Activated CD4-positive, alpha-beta T cell treated with anti-CD3 and anti-CD28 coated beads, Interleukin-10, Interleukin-2, amounts not matched to agents 100 ng/mL and 50 ng/mL, durations not matched to agents 16 hours and 8 hours (primary cell): Measurements from ENCODE around the gene GDI1.
"Not testable (repeated sequence)": the region's sequence is repeated elsewhere in the genome, so short reads cannot be mapped to it uniquely, and the experiment has no call there.

ENCODE experiments used
- DNase-seq: peaks from one replicate; pipeline ENCODE4 v3.0.0-alpha.2; 2020

GDI1 gene

DNA sequence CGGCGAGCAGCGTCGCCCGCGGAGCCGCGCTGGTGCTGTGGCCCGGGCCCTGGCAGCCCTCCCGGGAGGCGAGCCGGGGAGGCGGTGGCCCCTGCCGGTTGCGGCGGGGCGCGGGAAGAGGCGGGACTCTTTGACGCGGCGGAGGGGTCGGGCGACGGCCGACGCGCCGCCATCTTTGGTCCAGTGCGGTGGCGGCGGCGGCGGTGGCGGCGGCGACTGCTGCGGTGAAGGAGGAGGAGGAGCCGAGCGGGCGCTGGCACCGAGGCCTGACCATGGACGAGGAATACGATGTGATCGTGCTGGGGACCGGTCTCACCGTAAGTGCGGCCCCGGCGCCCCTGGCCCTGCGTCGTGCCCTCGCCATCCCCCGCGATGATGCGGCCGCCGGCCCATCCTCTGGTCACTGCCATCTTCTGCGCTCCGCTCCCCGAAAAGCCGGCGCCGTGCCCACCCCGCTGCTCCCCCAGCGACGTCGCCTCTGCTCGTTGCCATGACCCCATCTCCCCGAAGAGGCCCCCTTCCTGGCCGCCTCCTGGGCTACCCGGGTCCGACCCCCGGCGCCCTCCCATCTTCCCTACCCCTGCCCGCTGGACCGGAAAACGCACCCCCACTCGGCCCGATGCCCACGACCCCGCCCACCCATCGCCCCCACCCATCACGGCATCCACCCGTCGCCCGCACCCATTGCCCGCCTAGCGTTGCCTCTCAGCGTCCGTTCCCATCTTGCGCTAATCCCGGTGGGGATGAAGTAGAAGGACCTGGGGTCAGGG lies at the start of gene GDI1:
Gene GDI1 (plus strand): TSS at position 172 of the 770 bp plus-strand sequence. CDS start 101 bp downstream, at position 273.
- peak; percentile 53 for DNase-seq

DNA sequence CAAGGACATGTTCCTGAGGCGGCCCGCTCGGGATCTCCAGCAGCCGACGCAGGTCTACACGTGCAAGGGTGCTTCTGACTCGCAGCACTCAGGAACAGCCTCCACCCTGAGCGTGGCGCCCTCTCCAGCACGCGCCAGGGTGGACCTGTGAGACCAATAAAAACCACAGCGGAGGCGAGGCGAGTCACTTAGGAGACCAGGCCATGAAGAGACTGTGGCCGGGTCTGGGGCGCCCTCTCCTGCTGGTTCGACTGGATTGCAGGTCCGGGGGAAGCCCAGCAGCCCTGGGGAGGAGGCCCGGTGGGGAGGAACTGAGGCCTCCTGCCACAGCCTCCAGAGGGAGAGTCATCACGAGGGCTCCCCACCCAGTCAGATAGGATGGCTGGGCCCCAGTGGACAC lies 48.9 kb upstream of the GDI1 start:
- DNase-seq, result not testable (repeated sequence)

DNA sequence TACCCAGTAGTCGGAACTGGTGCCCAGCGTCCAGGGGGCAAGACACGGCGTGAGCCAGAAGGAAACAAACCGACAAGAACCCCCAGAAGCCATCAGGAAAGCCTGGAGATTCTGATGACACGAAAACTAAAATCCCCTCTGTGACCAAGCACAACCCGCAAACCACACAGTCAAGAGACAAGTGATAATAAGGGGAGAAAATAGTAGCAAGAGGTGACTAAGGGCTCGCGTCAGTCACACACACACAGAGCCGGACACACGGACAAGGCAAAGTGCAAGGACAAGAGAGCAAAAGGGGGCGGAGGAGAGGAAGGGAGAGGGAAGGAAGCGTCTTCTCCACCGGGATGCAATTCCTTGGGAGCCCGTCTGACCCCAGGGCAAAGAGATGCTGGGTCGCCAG lies 48.3 kb upstream of the GDI1 start:
- not testable (repeated sequence) for DNase-seq

DNA sequence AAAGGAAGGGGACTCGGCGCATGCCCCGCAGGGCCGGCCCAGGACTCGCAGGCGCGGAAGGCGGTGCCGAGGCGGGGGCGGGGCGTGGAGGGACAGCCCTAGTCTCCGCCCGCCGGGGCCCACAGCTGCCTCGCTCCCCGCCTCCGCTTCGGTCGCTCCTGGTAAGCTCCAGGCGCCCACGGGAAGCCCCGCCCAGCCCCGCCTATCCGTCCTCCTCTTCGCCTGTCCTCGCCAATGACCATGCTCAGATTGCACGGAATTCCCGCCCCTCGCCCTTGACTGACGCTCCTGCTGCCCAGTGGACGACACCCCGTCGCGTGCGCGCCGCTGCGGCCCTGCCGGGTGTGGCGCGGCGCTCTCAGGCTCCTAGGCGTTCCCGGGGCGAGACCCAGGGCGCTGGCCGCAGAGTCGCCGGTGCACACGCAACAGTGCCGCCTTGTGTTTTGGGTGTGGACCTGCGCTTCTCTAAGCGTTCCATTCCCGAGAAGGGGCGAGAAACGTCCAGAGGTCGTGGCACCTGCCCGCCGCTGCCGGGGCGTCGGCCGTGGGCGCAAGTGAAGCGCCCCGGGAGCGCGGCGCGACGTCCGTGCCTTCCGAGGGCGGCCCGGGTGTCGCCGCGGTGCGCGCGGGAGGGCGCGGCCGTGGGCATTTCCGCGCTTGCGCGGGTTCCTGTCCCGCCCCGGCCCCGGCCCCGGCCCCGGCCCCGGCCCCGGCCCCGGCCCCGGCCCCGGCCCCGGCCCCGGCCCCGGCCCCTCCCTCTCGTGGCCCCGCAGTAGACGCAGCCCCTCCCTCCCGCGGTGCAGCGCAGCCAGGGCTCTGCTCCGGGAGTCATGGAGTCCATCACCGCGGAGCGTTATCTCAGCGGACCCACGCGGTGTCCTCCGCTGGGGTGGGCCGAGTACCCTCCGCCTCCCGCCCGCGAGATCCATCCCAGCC lies 46.9 kb upstream of the GDI1 start:
- DNase-seq, result not testable (repeated sequence)

DNA sequence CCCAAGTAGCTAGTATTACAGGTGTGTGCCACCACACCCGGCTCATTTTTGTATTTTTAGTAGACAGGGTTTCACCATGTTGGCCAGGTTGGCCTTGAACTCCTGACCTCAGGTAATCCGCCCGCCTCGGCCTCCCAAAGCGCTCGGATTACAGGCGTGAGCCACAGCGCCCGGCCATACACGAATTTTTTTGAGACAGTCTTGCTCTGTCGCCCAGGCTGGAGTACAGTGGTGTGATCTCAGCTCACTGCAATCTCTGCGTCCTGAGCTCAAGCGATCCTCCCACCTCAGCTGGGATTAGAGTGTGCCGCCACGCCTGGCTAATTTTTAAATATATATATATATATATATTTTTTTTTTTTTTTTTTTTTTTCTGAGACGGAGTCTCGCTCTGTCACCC lies 40.6 kb upstream of the GDI1 start:
- not testable (repeated sequence) for DNase-seq

DNA sequence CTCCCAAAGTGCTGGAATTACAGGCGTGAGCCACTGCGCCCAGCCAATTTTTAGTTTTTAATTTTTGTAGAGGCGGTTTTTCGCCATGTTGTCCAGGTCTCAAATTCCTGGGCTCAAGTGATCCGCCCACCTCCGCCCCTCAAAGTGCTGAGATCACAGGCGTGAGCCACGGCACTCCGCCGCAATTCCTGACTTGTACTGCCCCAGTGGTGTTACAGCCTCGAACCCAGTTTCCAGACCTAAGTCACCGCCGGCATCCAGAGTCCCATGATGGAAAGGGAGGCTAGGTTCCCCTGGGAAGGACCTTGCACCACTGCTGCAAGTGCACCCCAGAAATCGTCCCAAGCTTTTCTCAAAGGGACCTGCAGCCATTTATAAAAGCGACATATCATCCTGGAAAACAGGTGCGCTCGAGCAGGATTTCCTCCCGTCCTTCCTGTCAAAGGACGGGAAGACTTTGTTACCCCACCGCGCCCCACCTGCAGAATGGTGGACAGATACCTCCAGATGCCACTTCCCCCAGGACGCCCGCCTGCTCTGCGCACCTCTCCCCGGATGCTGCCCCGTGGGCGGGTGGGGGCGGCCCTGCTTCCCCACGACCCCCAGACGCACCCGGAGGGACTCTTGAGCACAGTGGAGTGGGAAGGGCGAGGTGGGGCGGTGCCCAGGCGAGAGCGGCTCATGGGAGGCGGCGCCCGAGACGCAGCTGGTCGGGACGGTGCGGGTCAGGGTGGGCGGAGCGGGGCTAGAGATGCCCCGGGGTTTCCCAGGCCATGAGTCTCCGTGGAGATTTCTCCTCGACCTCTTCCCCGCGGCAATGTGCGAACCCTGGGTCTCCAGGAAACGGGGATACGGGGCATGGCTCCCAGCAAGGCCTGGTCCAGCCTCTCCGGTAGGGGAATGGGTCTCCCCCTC lies 39.7 kb upstream of the GDI1 start:
- DNase-seq, result peak; percentile 81

DNA sequence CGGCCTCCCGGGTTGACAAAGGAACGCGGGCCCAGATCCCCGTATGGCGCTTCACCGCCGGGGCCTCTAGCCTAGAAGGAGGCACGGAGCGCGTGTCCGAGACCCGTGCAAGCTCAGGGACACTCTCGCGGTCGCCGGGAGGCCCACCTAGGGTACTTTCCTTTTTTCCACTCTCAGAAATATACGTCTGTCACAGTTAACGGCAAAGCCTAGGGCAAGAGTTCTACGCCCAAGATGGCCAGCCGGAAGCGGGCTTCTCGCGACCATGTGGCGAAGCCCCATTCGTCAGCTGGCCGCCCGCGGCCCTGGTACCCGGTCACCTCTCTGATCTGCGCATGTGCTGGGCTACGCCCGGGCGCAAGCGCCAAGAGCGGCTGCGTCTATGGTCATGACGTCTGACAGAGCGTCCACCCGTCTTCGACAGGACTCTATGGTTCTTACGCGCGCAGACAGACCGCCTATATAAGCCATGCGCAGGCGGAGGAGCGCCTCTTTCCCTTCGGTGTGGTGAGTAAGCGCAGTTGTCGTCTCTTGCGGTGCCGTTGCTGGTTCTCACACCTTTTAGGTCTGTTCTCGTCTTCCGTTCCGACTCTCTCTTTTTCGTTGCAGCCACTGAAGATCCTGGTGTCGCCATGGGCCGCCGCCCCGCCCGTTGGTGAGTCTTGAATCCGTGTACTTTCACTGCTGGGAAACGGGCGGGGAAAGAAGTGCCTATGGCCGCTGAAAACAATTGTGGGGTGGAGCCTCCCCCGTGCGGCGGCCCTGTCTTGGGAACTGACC lies 38.9 kb upstream of the GDI1 start, which contains the start of gene RPL10:
Gene RPL10 (plus strand): TSS at position 490 of the 780 bp plus-strand sequence. CDS start 143 bp downstream, at position 633.
- DNase-seq, result peak; percentile 97

DNA sequence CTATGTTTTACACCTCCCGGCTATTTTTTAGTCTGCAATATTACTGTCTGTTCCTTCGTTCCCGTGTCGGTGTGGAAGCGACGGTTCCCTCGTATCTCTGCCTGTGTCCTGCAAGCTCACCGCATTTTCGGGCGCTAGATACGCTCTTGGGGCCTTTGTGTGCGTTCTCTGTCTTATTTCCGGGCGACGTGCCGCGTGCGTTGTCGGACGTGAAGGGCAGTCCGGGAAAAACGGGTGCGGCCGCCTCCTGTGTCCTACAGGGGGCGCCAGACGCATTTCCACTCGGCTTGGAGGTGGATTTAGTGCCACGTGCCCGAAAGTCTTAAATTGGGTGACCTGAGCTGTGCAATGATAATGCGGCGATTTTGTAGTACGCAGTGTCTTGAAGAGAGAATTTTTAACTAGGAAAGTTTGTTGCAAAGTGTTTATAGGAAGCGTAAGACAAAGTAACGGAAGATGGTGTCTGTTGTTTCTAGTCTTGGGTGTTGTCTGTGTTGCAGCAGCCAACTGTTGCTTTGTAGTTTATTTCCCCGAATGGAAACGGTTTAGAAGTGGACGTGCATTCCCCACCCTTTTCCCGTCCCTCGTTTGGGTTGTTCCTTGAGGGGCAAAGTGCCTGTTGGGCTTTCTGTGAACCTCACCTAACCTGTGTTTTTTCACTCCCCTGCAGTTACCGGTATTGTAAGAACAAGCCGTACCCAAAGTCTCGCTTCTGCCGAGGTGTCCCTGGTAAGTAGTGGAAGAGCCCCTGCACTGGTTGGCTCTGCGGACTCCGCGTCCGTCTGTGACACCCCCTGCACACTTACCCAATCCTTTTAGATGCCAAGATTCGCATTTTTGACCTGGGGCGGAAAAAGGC lies 38.1 kb upstream of the GDI1 start:
- peak; percentile 86 for DNase-seq

DNA sequence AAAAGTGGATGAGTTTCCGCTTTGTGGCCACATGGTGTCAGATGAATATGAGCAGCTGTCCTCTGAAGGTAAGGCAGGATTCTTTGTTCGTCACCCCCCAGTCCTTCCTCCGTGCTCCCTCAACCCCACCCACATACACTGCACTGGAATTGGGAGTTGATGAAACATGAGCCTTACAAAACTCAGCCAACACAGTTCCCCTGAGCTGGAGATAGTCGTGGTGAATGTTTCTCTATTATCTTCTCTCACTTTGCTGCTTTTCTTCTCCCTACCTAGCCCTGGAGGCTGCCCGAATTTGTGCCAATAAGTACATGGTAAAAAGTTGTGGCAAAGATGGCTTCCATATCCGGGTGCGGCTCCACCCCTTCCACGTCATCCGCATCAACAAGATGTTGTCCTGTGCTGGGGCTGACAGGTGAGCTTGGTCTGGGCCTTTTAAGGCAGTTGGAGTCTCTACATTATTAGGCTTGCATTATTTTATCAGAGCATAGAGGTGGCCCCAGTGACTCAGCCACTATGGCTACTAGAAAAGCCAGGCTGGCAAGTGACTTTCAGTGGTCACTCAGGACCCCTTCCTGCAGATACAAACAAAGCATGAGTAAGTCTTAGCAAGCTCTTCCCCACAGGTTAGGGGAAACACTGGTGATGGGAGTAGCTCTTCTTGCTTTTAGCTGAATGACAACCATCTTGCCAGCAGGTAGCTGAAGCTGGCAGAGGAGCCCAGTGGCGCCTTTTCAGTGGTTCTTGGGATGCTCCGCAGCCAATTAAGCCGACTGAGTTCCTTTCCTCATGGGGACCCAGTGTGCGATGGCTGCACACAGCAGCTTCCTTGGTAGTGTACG lies 37.2 kb upstream of the GDI1 start:
- DNase-seq, result peak; percentile 43

DNA sequence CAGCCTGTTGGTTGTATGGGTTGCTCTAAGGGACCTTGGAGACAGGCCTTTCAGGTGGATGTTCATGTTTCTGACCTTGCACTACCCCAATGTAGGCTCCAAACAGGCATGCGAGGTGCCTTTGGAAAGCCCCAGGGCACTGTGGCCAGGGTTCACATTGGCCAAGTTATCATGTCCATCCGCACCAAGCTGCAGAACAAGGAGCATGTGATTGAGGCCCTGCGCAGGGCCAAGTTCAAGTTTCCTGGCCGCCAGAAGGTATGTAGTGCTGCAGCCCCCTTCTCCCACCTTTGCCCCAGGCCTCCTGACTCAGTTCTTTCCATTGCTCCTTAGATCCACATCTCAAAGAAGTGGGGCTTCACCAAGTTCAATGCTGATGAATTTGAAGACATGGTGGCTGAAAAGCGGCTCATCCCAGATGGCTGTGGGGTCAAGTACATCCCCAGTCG lies 36.6 kb upstream of the GDI1 start:
- DNase-seq, result not testable (repeated sequence)

DNA sequence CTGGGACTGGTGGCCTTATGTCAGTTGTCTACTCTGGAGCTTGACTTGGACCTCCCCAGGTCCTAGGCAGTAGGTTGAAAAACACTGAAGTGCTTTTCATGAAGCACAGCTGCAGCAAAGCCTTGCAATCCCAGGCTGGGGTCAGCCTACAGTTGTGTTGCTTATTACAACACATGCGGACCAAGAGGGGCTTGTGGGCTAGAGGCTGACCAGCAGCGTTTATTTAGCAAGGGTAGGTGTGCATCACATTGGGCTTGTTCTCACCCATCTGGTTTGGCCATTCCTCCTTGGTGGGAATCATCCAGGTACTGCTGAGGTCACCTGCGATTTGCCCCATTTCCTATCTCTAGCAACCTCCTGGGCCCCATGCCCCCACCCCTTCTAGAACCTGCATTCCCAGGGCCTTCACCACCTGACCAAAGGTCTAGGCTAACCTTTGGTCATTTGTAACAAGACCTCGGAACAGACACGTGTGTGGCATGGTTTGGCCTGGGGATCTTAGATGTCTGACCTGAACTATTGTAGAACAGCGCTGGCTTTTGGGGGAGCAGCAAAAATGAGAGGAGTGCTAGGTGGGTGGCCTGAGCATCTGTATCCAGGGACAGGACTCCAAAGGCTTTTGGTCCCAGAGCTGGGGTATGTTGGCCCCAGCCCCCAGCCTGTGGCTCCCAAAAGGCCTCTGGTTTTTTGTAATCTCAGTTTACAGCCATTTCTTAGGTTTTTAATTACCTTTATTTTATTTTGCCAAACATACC lies 35.7 kb upstream of the GDI1 start:
- peak; percentile 50 for DNase-seq

DNA sequence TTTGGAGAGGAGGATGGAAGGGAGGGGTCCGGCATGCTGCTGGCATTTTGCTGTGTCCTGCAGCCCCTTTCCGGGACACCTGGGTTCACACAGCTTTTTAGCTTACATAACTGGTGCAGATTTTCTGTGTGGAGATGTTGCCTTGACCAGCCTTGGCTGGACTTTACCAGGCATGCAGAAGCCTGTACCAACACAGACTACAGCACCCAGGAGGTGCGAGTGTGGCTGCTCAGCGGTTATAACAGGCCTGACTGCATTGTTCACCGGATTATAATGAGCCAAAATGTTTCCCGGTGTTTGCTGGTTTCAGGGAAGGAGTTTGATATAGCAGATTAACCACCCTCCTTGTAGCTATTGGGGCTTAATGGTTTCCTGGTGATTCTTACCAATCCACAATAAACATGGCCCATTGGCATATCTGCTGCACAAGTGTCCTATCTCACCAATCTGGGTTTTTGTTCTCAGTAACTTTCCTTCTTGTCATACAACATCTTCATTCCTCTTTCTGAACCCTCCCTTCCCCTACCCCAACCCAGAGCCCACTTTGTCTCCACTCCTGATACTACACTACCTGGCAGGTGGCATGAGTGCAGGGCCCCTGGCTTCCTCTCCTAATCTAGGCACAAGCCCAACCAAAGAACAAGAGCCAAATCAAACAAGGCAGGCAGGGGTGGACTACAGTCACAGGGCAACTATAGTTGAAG lies 34.9 kb upstream of the GDI1 start:
- peak; percentile 34 for DNase-seq

DNA sequence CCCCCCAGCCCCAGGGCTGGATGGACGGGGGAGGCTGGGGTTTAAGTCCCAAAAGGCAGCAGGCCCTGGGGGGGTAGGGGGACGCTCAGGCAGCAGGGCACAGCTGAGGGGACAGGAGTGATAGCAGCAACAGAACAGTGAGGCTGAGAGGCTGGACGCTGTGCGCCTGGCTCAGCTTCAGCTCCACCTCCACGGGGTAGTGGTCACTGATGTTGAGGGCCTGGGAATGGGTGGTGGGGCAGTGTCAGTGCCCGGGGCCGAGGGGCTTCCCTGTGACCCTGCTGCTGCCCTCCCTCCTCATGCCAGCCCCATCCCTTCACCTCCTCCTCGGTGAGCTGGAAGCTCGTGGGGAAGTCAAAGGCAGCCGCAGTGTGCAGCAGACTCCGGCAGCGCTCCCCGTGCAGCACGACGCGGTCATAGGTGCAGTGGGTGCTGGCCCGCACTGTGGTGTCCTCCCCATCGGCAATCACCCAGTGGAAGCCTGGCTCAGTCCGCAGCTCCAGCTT lies 34.3 kb upstream of the GDI1 start:
- no peak for DNase-seq

DNA sequence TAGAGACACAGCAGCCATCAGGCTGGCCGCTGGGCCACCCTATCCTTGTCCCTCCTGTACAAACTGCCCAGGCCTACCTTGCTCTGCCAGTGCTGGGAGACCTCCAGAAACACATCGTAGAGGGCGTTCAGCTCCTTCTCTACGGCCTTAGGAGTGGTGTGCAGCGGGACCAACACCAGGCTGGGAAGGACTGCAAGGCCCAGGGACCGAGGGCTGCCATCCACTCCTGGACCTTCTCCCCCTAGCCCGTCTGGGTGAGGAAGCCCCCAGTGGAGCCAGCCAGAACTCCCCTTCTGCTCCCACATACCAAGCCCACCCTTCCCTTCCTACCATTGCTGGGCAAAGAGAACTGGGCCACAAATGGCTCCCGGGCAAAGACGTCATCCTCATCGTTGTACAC lies 33.8 kb upstream of the GDI1 start:
- DNase-seq, result no peak

DNA sequence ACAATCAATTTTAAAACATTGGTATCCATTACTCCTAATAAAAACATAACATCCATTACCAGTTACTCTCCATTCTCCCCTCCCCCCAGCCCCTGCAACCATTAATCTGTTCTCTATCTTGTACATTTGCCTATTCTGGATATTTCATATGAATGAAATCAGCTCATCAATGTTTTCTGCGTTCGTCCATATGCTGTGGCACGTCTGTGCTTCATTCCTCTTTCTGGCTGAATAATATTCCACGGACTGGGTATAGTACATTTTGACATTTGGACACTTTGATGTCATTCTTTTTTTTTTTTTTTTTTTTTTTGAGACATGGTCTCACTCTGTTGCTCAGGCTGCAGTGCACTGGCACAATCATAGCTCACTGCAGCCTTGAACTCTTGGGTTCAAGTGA lies 33.1 kb upstream of the GDI1 start:
- no peak for DNase-seq

DNA sequence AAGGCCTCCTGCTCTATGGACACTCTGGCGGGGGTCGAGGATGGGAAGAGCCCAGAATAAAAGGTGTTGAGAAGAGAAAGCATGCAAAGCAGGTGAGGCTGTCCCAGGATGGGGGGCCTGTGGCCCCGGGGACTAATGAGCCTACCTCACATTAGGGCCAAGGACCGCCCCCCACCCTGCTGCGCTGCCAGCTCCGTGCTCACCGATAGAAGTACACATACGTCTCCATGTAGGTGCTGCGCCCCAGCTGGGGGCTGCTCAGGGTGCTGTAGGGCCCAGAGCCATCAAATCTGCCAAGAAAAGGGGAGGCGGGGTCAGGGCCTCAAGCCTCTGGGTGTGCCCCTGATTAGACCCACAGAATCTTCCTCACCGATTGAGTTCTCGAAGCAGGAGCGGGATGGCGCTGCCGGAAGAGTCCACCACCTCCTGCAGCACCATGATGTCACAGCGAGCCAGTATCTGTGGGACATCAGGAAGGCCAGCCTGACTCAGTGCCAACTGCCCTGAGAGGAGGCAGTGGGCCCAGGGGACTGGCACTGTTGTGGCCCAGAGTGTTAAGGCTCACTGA lies 32.2 kb upstream of the GDI1 start:
- DNase-seq, result no peak

DNA sequence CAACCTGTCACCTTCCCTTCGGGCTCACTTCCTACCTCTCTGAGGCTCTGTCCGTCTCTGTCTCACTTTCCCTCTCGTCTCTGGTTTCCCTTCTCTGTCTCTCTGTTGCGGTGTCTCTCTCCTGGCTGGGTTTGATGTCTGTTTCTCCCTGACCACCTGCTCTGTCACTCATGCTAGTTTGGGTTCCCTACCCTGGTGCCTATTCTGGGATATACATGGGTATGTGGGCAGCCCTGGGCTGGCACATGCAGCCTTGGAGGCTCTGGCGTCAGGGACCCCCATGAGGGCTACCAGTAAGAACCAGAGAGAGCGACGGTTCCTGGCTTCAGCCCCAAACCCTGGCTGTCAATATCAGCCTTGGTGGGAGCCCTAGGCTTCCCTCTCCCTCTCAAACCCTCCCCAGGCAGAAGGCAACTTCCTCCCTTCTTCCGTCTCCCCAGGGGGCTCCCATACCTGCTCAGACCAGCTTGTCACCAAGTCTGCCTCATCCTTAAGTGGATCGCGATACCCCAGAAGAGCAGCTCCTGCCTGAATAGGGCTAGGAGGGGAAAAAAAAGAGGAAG lies 28.2 kb upstream of the GDI1 start:
- no peak for DNase-seq
